NCI-H2196 treated with DMSO at 0.1 percent for 48 hours (cell line): ENCODE results near the gene TENM3.

Source experiments
- DNase-seq: peaks from one replicate; lab custom pipeline; 2025; ENCODE audit not compliant: unreplicated experiment; lab: John Stamatoyannopoulos, UW

Gene TENM3

DNA sequence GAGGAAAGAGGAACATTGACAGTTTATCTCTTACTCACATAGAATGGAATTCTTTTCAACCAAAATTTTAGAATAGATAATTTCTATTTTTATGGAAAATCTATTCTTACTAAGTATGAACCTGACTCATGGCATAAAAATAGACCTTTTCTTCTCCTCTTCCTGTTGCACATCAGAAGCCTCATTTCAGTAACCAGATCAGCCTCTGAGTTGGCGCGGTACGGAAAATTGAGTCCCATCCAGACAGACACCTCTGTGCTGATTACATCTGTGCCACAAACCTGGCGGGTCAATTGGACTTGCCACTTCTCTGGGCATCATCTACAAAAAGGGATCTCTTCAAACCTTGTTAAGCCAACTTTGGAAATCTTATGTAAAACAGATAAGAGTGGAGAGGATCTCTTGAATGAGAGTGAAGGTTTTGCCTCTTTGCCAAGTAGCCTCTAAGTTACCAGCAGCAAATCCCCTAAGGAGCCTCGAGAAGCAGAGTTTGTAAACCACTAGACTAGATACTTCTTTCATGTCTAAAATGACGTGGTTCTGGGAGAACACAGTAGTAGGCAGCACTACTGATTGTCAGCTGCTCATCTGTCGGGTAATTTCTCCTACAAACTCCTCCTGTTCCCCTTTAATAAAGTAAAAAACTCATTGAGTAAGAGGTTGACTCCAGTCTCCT, 37.4 kb downstream of the TENM3 start:
- DNase-seq = no peak

- DNase-seq = no peak
Measured at GRCh38 chr4:182286035-182286434, 42.8 kb downstream of the TENM3 start.

DNA sequence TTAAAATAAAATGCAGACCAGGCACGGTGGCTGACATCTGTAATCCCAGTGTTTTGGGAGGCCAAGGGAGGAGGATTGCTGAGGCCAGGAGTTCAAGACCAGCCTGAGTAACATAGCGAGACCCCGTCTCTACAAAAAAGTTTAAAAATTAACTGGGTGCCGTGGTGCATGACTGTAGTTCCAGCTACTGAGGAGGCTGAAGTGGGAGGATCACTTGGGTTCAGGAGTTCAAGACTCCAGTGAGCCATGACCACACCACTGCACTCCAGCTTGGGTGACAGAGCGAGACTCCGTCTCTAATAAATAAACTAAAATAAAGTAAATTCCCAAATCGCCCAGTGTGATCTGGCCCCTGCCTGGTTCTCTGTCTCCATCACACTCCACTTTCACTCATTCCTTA, 43.7 kb downstream of the TENM3 start:
- no peak for DNase-seq

- no peak for DNase-seq
Measured at GRCh38 chr4:182288534-182288933, 45.3 kb downstream of the TENM3 start.

GRCh38 chr4:182289809-182290208, 46.6 kb downstream of the TENM3 start:
- no peak for DNase-seq

DNA sequence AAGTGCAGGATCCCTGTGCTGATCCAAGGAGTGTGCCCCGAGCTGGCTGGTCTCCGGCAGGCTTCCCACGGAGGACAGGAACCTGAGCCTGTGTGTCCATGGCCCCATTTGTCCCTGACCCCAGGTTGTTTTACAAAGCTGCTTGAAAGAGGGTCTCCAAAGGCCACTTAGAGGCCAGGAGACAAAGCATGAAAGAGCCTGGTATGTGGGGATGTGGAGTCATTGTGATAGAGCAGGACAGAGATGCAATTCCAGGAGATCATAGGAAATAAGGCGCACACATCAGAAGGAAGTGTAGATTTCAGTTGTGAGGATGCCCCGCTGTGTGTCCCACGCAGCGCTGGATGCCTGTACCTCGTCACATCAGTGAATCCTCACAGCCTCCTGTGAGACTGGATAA, 48.0 kb downstream of the TENM3 start:
- no peak for DNase-seq

GRCh38 chr4:182291597-182292270, 48.5 kb downstream of the TENM3 start:
- no peak for DNase-seq

GRCh38 chr4:182292612-182293011, 49.4 kb downstream of the TENM3 start:
- no peak for DNase-seq

- DNase-seq = no peak
Measured at GRCh38 chr4:182293691-182294255, 50.6 kb downstream of the TENM3 start.

GRCh38 chr4:182294451-182294850, 51.2 kb downstream of the TENM3 start:
- no peak for DNase-seq

- DNase-seq = no peak
Measured at GRCh38 chr4:182297659-182298058, 54.5 kb downstream of the TENM3 start.

- DNase-seq = no peak
Measured at GRCh38 chr4:182301736-182302135, 58.5 kb downstream of the TENM3 start.

- no peak for DNase-seq
Measured at GRCh38 chr4:182303847-182304246, 60.6 kb downstream of the TENM3 start.

- peak; percentile 0 for DNase-seq
Measured at GRCh38 chr4:182306792-182307507, 63.7 kb downstream of the TENM3 start.

DNA sequence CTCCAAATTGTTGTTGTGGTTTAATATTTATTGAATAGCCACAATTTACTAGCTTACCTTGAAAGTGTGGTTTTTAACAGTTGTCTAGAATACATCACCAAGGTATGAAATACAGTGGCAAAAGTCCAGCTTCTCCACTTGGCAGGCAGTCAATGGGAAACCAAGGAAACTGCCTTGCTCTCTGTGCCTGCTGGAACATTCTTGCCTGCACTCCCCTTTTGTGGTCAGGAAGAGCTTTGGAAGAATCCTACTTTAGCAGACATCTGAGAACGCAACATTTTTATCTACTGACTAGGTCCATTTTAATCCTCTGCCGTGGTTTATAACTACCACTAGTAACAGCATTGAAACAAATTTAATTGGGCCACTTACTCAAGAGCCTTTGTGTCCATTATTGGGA, 64.5 kb downstream of the TENM3 start:
- peak; percentile 66 for DNase-seq

GRCh38 chr4:182309877-182310276, 66.7 kb downstream of the TENM3 start:
- DNase-seq = no peak

GRCh38 chr4:182310316-182310715, 67.1 kb downstream of the TENM3 start:
- DNase-seq = no peak

GRCh38 chr4:182310962-182311361, 67.8 kb downstream of the TENM3 start:
- DNase-seq = no peak

- DNase-seq = no peak
Measured at GRCh38 chr4:182314537-182314936, 71.3 kb downstream of the TENM3 start.

DNA sequence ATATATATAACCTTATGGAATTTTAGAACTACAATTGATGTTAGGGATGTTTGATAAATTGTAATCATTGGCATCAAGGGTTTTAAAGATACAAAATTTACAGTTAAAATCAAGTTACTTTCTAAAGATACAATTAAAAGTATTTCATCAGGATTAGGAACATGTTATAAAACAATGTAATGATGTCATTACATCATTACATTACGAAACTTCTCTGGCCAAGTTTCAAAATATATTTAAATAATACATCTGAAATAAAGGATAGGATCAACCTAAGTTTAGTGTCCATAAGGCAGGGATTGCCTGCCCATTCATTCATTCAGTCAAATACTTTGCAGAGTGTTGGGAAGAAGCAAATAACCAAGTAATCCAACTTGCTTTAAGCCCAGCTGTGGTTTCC, 75.1 kb downstream of the TENM3 start:
- no peak for DNase-seq

DNA sequence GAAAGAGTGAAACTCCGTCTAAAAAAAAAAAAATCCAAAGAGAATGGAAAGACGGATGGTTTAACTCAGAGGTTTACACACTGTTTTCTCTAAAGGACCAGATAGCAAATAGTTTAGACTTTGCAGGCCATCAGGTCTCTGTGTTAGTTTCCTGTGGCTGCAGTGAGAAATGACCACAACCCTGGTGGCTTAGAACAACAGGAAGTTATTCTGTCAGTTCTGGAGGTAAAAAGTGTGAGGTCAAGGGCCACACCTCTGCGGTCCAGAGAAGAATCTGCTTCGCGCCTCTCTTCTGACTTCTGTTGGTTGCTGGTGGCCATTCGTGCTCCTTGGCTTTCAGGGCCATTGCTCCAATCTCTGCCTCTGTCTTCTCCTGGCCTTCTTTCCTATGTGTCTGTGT, 76.9 kb downstream of the TENM3 start:
- DNase-seq = no peak

GRCh38 chr4:182320580-182320979, 77.4 kb downstream of the TENM3 start:
- DNase-seq = no peak
